CD4-positive, alpha-beta T cell treated with Interferon alpha-2 for 1 hour (primary cell): ENCODE data around the gene OVCA2.

Source experiments
- DNase-seq, 2 donors: peaks; one replicate each; pipeline ENCODE4 v3.0.0-alpha.2; 2020 to 2022

The OVCA2 gene

DNA sequence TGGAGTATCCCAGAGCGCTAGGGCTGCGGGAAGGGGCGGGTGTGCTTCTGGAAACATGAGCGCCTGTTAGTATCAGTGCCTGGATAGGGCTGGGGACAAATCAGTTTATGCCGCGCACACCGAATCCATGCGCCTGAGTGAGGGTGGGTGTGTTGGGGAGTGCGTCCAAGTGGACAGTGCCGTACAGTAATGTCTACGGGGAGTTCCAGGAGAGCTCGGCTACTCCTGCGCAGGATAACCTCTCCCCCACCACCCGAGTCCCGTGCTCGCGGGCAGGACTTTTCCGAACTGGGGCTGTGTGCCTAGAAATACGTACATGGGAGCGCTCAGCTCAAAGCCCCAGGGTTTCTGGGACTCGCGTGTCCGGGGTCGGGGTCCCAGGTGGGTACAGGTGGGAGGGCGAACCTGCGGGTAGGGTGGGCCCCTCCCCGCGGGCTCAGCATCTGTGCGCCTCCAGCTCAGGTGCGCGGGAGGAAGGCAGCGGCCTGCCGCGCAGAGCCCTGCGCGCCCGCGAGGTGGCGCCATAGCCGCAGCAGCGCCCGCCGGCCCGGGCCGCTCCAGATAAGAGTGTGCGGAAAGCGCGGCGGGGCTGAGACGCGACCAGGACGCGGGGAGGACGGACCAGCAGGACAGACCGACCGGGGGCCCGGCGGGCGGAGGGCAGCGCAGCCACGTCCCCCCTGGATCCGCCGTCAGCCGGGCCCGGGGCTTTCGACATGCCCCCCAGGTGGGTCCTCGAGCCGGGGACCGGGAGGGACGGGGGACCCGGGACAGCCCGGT lies 12.9 kb downstream of the OVCA2 start, which contains the start of gene HIC1:
HIC1 (plus strand) TSS at position 592 of the 780 bp plus-strand sequence. CDS start 1,588 bp downstream, outside the sequence.
- DNase-seq = peak; percentile 74 to 85

DNA sequence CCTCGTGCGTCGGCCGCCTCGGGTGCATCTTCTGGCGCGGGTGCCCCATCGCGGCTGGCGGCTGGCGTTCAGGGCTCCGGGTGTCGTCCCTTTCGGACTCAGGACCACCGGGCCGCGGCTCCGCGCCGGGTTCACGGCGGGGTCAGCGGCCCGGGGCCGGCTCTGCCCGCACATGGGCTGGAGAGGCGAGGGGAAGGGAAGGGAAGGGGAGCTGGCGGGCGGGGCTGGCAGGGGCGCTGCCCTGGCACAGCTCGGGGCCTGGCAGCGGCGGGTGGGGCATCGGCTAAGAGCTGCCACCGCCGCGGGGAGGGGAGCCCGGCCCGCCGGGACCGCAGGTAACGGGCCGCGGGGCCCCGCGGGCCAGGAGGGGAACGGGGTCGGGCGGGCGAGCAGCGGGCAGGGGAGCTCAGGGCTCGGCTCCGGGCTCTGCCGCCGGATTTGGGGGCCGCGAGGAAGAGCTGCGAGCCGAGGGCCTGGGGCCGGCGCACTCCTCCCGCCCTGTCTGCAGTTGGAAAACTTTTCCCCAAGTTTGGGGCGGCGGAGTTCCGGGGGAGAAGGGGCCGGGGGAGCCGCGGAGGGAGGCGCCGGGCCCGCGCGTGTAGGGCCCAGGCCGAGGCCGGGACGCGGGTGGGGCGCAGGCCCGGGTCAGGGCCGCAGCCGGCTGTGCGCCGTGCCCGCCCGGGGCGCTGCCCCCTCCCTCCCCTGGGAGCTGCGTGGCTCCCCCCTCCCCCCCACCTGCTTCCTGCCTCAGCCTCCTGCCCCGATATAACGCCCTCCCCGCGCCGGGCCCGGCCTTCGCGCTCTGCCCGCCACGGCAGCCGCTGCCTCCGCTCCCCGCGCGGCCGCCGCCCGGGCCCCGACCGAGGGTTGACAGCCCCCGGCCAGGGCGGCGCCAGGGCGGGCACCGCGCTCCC lies 13.7 kb downstream of the OVCA2 start:
- DNase-seq = peak in 1 of 2 donors; percentile 51

DNA sequence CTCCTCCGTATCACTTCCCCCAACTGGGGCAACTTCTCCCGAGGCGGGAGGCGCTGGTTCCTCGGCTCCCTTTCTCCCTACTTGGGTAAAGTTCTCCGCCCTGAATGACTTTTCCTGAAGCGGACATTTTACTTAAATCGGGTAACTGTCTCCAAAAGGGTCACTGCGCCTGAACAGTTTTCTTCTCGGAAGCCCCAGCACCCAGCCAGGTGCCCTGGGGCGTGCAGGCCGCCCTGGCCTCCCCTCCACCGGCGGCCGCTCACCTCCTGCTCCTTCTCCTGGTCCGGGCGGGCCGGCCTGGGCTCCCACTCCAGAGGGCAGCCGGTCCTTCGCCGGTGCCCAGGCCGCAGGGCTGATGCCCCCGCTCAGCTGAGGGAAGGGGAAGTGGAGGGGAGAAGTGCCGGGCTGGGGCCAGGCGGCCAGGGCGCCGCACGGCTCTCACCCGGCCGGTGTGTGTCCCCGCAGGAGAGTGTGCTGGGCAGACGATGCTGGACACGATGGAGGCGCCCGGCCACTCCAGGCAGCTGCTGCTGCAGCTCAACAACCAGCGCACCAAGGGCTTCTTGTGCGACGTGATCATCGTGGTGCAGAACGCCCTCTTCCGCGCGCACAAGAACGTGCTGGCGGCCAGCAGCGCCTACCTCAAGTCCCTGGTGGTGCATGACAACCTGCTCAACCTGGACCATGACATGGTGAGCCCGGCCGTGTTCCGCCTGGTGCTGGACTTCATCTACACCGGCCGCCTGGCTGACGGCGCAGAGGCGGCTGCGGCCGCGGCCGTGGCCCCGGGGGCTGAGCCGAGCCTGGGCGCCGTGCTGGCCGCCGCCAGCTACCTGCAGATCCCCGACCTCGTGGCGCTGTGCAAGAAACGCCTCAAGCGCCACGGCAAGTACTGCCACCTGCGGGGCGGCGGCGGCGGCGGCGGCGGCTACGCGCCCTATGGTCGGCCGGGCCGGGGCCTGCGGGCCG lies 14.7 kb downstream of the OVCA2 start:
- DNase-seq = peak; percentile 41 to 57

DNA sequence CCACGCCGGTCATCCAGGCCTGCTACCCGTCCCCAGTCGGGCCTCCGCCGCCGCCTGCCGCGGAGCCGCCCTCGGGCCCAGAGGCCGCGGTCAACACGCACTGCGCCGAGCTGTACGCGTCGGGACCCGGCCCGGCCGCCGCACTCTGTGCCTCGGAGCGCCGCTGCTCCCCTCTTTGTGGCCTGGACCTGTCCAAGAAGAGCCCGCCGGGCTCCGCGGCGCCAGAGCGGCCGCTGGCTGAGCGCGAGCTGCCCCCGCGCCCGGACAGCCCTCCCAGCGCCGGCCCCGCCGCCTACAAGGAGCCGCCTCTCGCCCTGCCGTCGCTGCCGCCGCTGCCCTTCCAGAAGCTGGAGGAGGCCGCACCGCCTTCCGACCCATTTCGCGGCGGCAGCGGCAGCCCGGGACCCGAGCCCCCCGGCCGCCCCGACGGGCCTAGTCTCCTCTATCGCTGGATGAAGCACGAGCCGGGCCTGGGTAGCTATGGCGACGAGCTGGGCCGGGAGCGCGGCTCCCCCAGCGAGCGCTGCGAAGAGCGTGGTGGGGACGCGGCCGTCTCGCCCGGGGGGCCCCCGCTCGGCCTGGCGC lies 15.4 kb downstream of the OVCA2 start:
- DNase-seq = no peak

DNA sequence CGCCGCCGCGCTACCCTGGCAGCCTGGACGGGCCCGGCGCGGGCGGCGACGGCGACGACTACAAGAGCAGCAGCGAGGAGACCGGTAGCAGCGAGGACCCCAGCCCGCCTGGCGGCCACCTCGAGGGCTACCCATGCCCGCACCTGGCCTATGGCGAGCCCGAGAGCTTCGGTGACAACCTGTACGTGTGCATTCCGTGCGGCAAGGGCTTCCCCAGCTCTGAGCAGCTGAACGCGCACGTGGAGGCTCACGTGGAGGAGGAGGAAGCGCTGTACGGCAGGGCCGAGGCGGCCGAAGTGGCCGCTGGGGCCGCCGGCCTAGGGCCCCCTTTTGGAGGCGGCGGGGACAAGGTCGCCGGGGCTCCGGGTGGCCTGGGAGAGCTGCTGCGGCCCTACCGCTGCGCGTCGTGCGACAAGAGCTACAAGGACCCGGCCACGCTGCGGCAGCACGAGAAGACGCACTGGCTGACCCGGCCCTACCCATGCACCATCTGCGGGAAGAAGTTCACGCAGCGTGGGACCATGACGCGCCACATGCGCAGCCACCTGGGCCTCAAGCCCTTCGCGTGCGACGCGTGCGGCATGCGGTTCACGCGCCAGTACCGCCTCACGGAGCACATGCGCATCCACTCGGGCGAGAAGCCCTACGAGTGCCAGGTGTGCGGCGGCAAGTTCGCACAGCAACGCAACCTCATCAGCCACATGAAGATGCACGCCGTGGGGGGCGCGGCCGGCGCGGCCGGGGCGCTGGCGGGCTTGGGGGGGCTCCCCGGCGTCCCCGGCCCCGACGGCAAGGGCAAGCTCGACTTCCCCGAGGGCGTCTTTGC lies 16.2 kb downstream of the OVCA2 start:
- peak in 1 of 2 donors; percentile 23 for DNase-seq

DNA sequence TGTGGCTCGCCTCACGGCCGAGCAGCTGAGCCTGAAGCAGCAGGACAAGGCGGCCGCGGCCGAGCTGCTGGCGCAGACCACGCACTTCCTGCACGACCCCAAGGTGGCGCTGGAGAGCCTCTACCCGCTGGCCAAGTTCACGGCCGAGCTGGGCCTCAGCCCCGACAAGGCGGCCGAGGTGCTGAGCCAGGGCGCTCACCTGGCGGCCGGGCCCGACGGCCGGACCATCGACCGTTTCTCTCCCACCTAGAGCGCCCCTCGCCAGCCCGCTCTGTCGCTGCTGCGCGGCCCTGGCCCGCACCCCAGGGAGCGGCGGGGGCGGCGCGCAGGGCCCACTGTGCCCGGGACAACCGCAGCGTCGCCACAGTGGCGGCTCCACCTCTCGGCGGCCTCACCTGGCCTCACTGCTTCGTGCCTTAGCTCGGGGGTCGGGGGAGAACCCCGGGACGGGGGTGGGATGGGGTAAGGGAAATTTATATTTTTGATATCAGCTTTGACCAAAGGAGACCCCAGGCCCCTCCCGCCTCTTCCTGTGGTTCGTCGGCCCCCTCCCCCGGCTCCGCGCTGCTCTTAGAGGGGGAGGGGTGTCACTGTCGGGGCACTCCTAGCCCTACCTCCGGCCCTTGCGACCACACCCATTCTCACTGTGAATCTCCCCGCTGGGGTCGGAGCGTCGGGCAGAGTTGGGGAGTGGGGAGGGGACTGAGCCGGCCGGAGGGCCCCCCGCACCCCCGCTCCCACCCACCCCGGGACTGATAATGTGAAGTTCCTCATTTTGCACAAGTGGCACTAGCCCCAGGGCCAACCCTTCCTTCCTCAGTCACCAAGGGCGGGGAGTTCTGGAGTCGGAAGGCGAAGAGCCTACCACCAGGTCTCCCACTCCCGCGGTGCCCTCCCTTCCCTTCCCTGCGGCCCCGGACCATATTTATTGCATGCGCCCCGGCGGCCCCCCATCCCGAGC lies 17.0 kb downstream of the OVCA2 start:
- DNase-seq = peak; percentile 65 to 71

DNA sequence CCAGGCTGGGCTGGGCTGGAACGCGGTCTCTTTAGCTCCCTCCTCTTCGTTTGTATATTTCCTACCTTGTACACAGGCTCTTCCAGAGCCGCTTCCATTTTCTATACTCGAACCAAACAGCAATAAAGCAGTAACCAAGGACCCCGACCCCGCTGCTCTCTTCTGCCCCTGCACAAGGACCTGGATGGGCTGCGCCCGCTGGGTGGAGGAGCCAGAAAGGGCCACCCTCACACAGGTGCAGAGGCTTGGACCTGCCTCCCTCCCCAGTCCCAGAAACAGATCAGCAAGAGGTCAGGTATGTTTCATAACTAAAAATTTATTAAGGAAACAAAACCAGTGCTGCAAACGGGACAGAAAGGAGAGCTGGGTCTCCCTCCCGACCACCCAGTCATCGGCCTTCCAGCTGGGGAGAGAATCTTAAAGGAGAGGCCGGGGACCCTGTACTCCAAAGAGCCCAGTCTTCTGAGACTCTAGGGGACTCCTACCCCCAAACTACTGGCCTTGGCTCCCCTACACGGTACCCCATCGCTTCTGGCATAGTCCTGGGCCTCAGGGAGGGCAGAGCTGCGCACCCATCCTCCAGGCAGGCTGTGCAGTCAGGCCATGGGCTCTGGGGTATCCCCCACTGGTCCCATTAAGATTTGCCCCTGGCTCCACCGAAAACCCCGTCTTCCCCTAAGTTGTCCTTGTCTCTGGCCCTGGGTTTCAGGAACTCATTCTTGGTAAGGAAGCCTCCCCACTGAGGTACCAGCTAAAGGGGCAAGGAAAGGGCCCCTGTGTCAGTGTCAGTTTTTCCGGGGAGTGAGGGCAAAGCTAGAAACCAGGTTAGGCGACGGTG lies 17.9 kb downstream of the OVCA2 start:
- no peak for DNase-seq

DNA sequence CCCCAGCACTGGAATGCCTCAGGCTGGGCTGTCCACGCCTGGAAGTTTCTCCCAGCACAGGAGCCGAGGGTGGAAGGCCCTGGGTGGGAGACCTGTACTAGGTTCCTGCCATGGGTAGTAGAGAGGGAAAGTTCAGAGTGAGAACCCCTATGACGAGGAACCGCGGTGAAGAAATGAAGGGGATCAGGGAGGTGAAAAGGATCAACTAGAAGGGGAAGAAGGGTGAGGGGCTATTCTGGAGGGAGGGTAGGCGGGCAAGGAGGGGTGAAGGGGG lies 18.5 kb downstream of the OVCA2 start:
- no peak for DNase-seq

DNA sequence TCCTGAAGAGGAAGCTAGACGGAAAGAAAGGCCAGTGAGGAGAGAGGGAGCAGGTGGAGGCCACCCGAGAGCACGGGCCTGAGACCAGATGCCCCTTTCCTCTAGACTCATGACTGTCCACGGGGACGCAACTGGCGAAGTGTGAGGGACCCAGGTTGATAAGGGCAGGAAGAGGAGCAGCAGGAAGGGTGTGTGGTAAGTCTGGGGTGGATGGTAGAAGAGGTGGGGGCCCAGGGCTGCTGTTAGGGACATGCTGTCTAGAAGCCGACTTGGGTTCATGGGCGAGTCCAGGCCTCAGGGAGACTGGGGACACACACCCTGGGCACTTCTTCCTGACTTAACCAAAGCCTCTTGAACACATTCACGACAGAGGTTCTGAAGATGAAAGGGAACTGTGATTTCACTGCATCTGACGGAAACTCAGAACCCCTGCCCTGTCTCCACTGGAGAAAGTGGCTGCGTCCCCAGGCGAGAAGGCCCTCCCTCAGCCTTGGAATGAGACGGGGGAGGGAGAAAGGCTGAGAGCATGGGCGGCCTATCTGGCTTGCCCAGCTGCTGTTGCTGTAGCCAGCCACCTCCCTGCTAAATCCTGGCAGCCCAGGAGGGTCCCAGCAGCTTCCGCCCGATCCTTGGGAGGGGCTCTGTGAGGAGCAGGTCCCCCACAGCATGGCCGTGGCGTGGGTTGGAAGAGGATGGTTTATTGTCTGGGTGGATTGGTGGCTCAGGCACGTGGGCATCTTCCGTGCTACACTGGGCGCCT lies 19.0 kb downstream of the OVCA2 start:
- DNase-seq = no peak

DNA sequence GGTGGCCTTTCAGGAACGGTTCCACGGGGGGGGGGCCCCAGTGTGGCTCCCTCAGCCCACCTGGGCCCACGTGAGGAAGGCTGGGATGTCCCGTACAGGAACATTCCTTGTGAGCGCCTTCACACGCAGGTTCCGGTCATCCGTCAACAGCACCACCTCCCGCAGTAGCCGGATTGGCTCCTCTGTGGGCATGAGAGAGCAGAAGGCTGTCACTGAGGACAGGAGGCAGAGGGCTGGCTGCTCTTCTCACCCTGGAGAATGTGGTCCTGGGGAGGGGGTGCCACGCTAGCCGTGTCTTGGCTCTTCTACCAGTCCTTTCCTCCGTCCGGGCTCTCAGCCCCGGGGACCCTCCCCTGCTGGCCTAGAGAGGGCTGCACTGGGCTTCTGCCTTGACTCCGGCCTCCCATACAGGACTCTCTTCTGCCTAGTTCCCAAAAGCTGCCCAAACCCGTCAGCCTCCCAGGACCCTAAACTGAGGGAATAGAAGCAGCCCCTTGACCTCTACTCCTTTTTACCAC lies 19.7 kb downstream of the OVCA2 start:
- DNase-seq = no peak

DNA sequence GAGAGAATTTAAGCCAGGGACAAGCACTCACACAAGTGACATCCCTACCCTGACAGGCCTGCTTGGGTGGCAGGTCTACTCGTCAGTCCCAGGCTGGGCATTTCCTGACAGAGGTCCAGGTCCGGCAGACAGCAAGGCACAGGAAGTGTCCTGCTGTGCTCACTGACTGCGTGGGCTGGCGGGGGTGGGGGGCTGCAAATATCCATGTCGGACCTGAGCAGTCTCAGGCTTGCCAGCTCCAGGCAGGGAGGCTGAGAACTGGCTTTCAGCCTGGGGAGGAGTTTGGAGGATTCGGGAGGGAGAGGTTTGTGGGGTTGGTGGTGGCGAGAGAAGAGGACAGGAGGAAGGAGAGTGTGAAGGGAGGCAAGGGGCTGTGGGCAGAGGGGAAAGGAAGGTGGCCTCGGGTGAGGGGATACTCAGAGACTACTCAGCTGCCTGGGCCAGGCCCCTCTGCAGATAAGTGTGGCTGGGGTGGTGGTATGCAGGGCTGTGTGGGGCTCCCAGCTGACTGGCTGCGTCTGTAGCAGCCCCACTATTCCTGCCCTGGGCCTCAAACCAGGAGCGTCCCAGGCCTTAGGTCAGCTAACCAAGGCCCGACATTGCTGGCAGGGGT lies 20.9 kb downstream of the OVCA2 start:
- no peak for DNase-seq

DNA sequence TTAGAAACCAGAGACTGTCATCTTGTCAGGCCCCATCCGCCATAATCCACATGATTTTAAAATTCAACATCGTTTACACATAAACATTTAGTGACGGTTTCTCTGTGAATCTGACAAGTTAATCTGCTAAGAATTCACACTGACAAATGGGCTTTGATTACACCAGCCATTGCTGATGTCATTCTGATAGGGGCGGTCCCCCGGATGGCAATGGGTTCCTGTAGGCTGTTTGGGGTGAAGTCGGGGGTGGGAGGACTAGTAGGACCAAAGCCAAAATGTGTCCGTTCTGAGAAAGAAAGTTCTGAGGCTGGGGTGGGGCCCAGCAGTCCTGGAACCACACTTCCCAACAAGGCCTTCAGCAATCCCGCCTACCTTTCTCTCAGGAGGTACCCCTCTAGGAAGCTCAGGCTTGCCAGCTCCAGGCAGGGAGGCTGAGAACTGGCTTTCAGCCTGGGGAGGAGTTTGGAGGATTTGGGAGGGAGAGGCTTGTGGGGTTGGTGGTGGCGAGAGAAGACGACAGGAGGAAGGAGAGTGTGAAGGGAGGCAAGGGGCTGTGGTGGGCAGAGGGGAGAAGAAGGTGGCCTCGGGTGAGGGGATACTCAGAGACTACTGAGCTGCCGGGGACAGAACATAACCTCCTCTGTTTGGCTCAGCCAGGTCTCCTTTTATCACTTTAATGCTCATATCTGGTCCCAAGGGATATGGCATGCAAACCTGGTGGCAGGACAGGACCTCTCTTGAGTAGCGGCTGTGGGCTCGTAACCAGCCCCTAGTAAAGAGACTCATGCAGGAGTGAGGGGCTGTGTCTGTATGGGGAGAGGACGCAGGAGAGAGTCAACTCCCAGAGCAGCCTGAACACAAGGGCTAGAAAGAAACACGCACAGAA lies 21.7 kb downstream of the OVCA2 start:
- no peak for DNase-seq

DNA sequence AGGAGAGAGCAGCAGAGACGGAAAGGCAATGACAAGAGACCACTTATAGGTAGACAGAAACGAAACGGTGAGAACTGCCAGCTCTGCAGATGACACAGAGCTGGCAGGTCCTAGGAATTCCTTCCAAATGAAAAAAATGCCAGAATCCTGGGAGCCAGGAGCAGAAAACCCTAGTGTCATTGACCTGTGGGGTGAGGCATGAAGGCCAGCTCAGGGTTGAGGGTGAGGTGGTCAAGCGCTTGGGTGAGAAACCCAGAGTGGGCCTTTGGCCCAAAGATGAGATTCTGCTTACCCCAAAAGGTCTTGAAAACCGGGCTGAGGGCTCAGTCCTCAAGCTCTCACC lies 22.3 kb downstream of the OVCA2 start:
- no peak for DNase-seq

DNA sequence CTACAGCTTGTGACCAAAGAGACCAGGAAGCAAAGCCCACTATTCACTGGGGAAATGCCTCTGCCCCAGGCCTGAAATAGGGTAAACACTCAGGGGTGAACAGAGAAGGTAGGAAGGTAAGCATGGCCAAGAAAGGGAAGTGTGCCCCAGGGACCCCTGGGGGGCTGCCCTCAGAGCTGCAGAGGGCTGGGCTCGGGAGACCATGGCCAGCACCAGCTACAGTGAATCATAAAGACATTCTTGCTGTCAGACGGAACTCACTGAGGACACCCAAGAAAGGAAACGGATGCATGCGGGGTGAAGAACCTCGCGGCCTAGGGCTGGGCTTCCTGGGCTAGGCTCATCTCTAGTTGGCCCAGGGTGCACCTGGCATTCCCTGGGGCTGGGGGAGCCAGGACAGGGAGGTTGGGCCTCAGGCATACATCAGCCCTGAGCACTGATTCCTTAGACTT lies 22.7 kb downstream of the OVCA2 start:
- DNase-seq = no peak

DNA sequence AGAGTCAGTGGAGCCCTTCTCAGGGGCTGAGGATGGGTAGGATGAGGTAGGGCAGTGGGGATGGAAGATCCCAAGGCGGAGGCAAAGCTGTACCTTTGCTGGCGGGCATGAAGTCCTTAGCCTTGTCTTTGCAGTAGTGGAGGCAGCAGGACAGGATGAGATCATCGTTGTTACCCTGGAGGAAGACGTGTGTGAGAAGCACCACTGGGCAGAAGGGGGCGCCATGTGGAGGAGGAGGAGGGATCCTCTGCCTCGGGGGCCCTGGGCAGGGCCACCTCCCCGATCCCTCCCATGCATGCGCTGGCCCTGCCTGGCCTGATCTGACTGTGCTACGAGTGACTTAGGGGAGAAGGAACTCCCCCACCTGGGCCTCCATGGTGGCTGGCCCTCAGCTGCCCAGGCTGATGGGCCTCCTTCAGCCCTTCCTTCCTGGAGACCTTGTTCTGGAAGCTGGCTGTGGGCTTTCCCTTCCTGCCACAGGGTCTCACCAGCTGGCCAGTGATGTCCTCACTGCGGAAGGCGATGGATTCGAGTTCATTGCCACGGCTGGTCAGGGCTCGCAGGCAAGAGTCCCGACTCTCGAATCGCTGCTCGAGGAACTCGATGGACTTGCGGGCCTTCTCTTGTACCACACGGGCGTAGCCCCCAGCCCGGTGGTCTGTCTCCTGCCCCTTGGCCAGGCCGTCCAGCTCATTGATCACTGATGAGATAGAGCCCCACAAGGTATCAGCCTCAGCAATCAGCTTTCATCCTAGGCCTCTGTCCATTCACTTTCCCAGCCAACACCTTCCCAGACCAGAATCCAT lies 23.4 kb downstream of the OVCA2 start:
- peak; percentile 42 to 56 for DNase-seq

DNA sequence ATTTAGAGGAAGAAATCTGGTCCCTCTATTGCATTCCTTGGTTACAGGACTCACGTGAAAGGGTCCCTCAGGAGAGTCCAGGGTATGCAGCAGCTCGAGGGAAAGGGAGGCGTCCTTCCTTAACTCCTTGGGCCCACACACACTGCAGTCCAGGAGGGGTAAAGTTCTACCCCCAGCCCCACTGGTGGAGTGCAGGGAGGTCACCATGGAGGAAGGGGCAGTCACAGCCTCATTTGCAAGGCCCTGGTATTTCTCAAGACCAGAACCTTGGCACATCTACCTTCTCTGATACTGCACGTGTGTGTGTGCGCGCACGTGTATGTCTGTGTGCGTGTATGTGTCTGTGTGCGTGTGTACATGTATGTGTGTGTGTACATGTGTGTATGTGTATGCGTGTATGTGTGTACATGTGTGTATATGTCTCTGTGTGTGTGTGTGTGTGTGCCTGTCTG lies 24.2 kb downstream of the OVCA2 start:
- DNase-seq = no peak
